HepG2 (cell line): ENCODE results near the gene ARID3C. TPM values are rescaled to one million over a fixed set of nuclear protein-coding genes. Genes with fewer than 3 reads are reported as not detected.

ENCODE experiments used
- ATAC-seq: fragments of 200-7000 bp; cut with Tn5 transposase; 3 replicates; pipeline ENCODE4 v1.9.1; 2020; ENCODE audit warnings: mild to moderate bottlenecking, moderate library complexity
- BruUV-seq: library from RNA; stranded (reverse); fragments of 400-500 nt; replicated peaks from 2 replicates; lab custom pipeline; 2021; lab: Mats Ljungman, UMichigan
- CTCF ChIA-PET: fragments of 300-600 bp; formaldehyde crosslinking; extraction: SDS; loops from one replicate; lab custom pipeline; 2021; ENCODE audit warnings: low total read pairs, inconsistent platforms, low intra/inter-chr PET ratio; lab: Yijun Ruan, JAX
- POLR2A ChIA-PET: fragments of 350-600 bp; sonication (Branson Sonifier 250); formaldehyde crosslinking; loops from one replicate; lab custom pipeline; 2020; ENCODE audit warnings: antibody characterized with exemption, inconsistent platforms; lab: Yijun Ruan, JAX
- DNase-seq: peaks from one replicate; pipeline ENCODE4 v3.0.0-alpha.2; 2015; ENCODE audit warnings: low spot score
- FAIRE-seq: peaks from 3 replicates; lab custom pipeline; 2011; peaks lifted over from hg19 to GRCh38; lab: Jason Lieb, UNC
- H2AFZ ChIP-seq: one replicate; pipeline ENCODE4 v1.6.1; 2011; ENCODE audit warnings: low read length, inconsistent platforms
- H3K27ac ChIP-seq: fragments of 300-600 bp; 3 replicates; pipeline ENCODE4 v1.8.0; 2011; ENCODE audit warnings: mixed run types, mild to moderate bottlenecking, mixed read lengths, low read length, inconsistent platforms; ENCODE audit not compliant: insufficient read depth; ENCODE audit errors: extremely low read length
- H3K27me3 ChIP-seq, 2 experiments: fragments of 200-600 bp in 1 of 2; 2 replicates in 1 of 2; 3 replicates in 1 of 2; pipeline versions ENCODE4 v1.6.0 to v1.8.0; 2011; ENCODE audit warnings: low read length in 2 of 2, mild to moderate bottlenecking in 2 of 2, moderate library complexity in 2 of 2, inconsistent platforms in 1 of 2; ENCODE audit not compliant: insufficient read depth in 2 of 2, control insufficient read depth in 1 of 2
- H3K36me3 ChIP-seq, 2 experiments: fragments of 200-600 bp in 1 of 2; replicated peaks in 1 of 2; 2 replicates in 1 of 2; 3 replicates in 1 of 2; pipeline versions ENCODE4 v1.5.1 to v1.8.0; 2011; ENCODE audit warnings: low read length in 2 of 2, inconsistent platforms in 1 of 2; ENCODE audit not compliant: insufficient read depth in 2 of 2, control insufficient read depth in 1 of 2
- H3K4me1 ChIP-seq: 2 replicates; pipeline ENCODE4 v1.5.1; 2012; ENCODE audit warnings: low read length, inconsistent platforms; ENCODE audit not compliant: insufficient read depth
- H3K4me2 ChIP-seq: 2 replicates; pipeline ENCODE4 v1.6.0; 2011; ENCODE audit warnings: low read depth, low read length, inconsistent platforms
- H3K4me3 ChIP-seq, 3 experiments: fragments of 200-600 bp in 1 of 3; sonication (generic), shearing (Covaris generic) in 1 of 3; replicated peaks in 1 of 3; 2 replicates each; pipeline ENCODE4 v1.5.1; 2011 to 2016; ENCODE audit warnings: low read length in 3 of 3, inconsistent platforms in 2 of 3, low read depth in 2 of 3, mild to moderate bottlenecking in 2 of 3, control low read depth in 1 of 3, mixed read lengths in 1 of 3; ENCODE audit not compliant: insufficient read depth in 1 of 3
- H3K79me2 ChIP-seq: one replicate; pipeline ENCODE4 v1.6.1; 2011; ENCODE audit warnings: low read length, inconsistent platforms; ENCODE audit not compliant: insufficient read depth
- H3K9ac ChIP-seq: 2 replicates; pipeline ENCODE4 v1.6.0; 2011; ENCODE audit warnings: mild to moderate bottlenecking, low read depth, low read length, inconsistent platforms; ENCODE audit not compliant: insufficient read depth
- H3K9me3 ChIP-seq: 2 replicates; pipeline ENCODE4 v1.5.1; 2012; ENCODE audit warnings: mild to moderate bottlenecking, low read length
- H4K20me1 ChIP-seq: 2 replicates; pipeline ENCODE4 v1.6.0; 2011; ENCODE audit warnings: inconsistent platforms, mild to moderate bottlenecking, low read length, moderate library complexity; ENCODE audit not compliant: insufficient read depth
- BCL3 ChIP-seq: sonication (generic); formaldehyde crosslinking; IDR thresholded peaks from 2 replicates; pipeline ENCODE4 v1.5.1; 2020; ENCODE audit warnings: mild to moderate bottlenecking, missing genetic modification reagents, moderate library complexity
- ELF4 ChIP-seq: sonication (generic); formaldehyde crosslinking; IDR thresholded peaks from 2 replicates; pipeline ENCODE4 v1.5.0; 2020; ENCODE audit warnings: missing genetic modification reagents, mild to moderate bottlenecking, moderate library complexity, borderline replicate concordance
- FOXP4 ChIP-seq: sonication (generic); formaldehyde crosslinking; IDR thresholded peaks from 2 replicates; pipeline ENCODE4 v1.4.0; 2020; ENCODE audit warnings: missing genetic modification reagents
- GATAD1 ChIP-seq: IDR thresholded peaks from 2 replicates; pipeline ENCODE4 v1.6.1; 2016; ENCODE audit warnings: missing genetic modification reagents, missing compliant biosample characterization
- HNF4G ChIP-seq, 2 experiments: sonication (generic) in 1 of 2; formaldehyde crosslinking in 1 of 2; IDR thresholded peaks; 2 replicates each; pipeline versions ENCODE4 v1.4.0 to v1.6.1; 2011 to 2020; ENCODE audit warnings: borderline replicate concordance in 2 of 2, low read depth in 2 of 2, mild to moderate bottlenecking in 2 of 2, low read length in 1 of 2, missing genetic modification reagents in 1 of 2, moderate library complexity in 1 of 2
- MAFF ChIP-seq: IDR thresholded peaks from 2 replicates; pipeline ENCODE4 v1.6.1; 2011; ENCODE audit warnings: low read depth, low read length, improper control_type of control experiment
- MATR3 ChIP-seq: sonication (generic); formaldehyde crosslinking; IDR thresholded peaks from 2 replicates; pipeline ENCODE4 v1.4.0; 2020; ENCODE audit warnings: missing genetic modification reagents
- MED13 ChIP-seq: sonication (generic); formaldehyde crosslinking; IDR thresholded peaks from 2 replicates; pipeline ENCODE4 v1.5.0; 2020; ENCODE audit warnings: missing genetic modification reagents
- PLSCR1 ChIP-seq: sonication (generic); formaldehyde crosslinking; IDR thresholded peaks from 2 replicates; pipeline ENCODE4 v1.5.0; 2020; ENCODE audit warnings: missing genetic modification reagents, mild to moderate bottlenecking, borderline replicate concordance
- SRSF9 ChIP-seq: fragments of 200-400 bp; formaldehyde crosslinking; IDR thresholded peaks from 2 replicates; pipeline ENCODE4 v1.6.1; 2018; ENCODE audit warnings: borderline replicate concordance, mild to moderate bottlenecking, low read depth, low read length; ENCODE audit not compliant: insufficient read depth, poor library complexity, severe bottlenecking
- ZNF136 ChIP-seq: sonication (generic); formaldehyde crosslinking; IDR thresholded peaks from 2 replicates; pipeline ENCODE4 v1.8.1; 2022; ENCODE audit warnings: low read depth, mild to moderate bottlenecking, moderate library complexity, missing genetic modification reagents
- ZNF326 ChIP-seq: sonication (generic); formaldehyde crosslinking; IDR thresholded peaks from 2 replicates; pipeline ENCODE4 v1.4.0; 2020; ENCODE audit warnings: missing genetic modification reagents, borderline replicate concordance
- ZNF33A ChIP-seq: sonication (generic); formaldehyde crosslinking; IDR thresholded peaks from 2 replicates; pipeline ENCODE4 v1.5.1; 2020; ENCODE audit warnings: missing genetic modification reagents, mild to moderate bottlenecking, moderate library complexity, borderline replicate concordance
- ZNF512 ChIP-seq: sonication (generic); formaldehyde crosslinking; IDR thresholded peaks from 2 replicates; pipeline ENCODE4 v1.4.0; 2020; ENCODE audit warnings: mild to moderate bottlenecking, missing genetic modification reagents
- ZNF563 ChIP-seq: sonication (generic); formaldehyde crosslinking; IDR thresholded peaks from 2 replicates; pipeline ENCODE4 v1.8.0; 2022; ENCODE audit warnings: mild to moderate bottlenecking, moderate library complexity, missing genetic modification reagents
- ZNF816 ChIP-seq: sonication (generic); formaldehyde crosslinking; IDR thresholded peaks from 2 replicates; pipeline ENCODE4 v1.8.0; 2022; ENCODE audit warnings: missing genetic modification reagents, mild to moderate bottlenecking, borderline replicate concordance
- ZSCAN31 ChIP-seq: sonication (generic); formaldehyde crosslinking; IDR thresholded peaks from 2 replicates; pipeline ENCODE4 v1.5.0; 2020; ENCODE audit warnings: low read depth, mild to moderate bottlenecking, missing genetic modification reagents
- WGBS: methylation state at CpG from one replicate; pipeline ENCODE4 v1.1.6; 2017; ENCODE audit warnings: low lambda C conversion rate; 5-methylcytosine and 5-hydroxymethylcytosine counted together
- in situ Hi-C: cut with HindIII; loops from 2 replicates; pipeline ENCODE4 v1.10.0; 2017; ENCODE audit warnings: low pct_unique_long_range_greater_than_20kb; ENCODE audit not compliant: extremely low pct_ligation_motif_present
- intact Hi-C: fragments of 100-400 bp; cut with micrococcal nuclease; formaldehyde crosslinking; loops from one replicate; pipeline ENCODE4 v1.10.0; 2022; ENCODE audit not compliant: unreplicated experiment
- polyA plus RNA-seq, 8 experiments: library from polyadenylated mRNA; depleted of rRNA in 3 of 8; stranded (reverse) in 7 of 8; unstranded in 1 of 8; fragments of >200 nt; fragmentation: Illumina TruSeq in 4 of 8; extraction: Trizol in 4 of 8; gene quantifications; 2 replicates each; pipeline versions ENCODE4 v1.2.1 to v1.2.3, GENCODE V29; 2011 to 2016; ENCODE audit warnings: low read depth in 4 of 8, missing spikeins in 1 of 8, mixed read lengths in 1 of 8; ENCODE audit not compliant: insufficient read depth in 1 of 8
- total RNA-seq, 5 experiments: library from RNA; depleted of rRNA; stranded (reverse); fragments of >200 nt; fragmentation: Illumina TruSeq; extraction: Trizol; gene quantifications; 2 replicates each; pipeline ENCODE4 v1.2.3, GENCODE V29; 2016; ENCODE audit warnings: low read depth in 1 of 5

Gene ARID3C
- total and polyA plus RNA-seq, 2 of the 13 experiments (the other 11 are each of a cell fraction or from before 2014, with no cell fraction given), result not detected

GRCh38 chr9:34584970-34585369 is 43.9 kb downstream of the ARID3C start (continued):
- no peak for TF ChIP-seq BCL3 (CRISPR knock-in tag)

- POLR2A ChIA-PET, result no interaction called here
- Histone ChIP-seq H2AFZ (no peak overlapping the region), H3K36me3 (no peaks in the 10 kb centered on the region), H4K20me1 (no peaks in the 10 kb centered on the region), H3K9me3 (no peaks in the 10 kb centered on the region), H3K79me2 (no peaks in the 10 kb centered on the region), H3K4me3 (no peak overlapping the region), H3K27ac (no peak overlapping the region), H3K4me1 (no peaks in the 10 kb centered on the region), H3K4me2 (no peak overlapping the region), H3K27me3 (peaks cover 13 to 79% of the 10 kb centered on the region in 2 experiments), H3K9ac (no peak overlapping the region)
- no peak for FAIRE-seq
- no peak for ATAC-seq
- DNase-seq, result no peak
- CTCF ChIA-PET, result no interaction called here
- in situ Hi-C loops, result no loop called here
- intact Hi-C loops, result no loop called here
- WGBS, result 68% methylated on average over 5 of the region's 5 CpGs
- BruUV-seq, result no TSS peak
- no peak for TF ChIP-seq GATAD1
- TF ChIP-seq ZNF512 (CRISPR knock-in tag), result no peak
- no peak for TF ChIP-seq MATR3
- TF ChIP-seq ZNF136 (CRISPR knock-in tag), result no peak
- TF ChIP-seq ELF4 (CRISPR knock-in tag), result no peak
- TF ChIP-seq ZNF33A (CRISPR knock-in tag), result no peak
- TF ChIP-seq PLSCR1 (CRISPR knock-in tag), result no peak
- no peak for TF ChIP-seq HNF4G (IDR thresholded peaks at IDR 0.05; ENCODE audit: borderline replicate concordance, low read depth, low read length)
- no peak for TF ChIP-seq HNF4G (CRISPR knock-in tag; IDR thresholded peaks at IDR 0.05; ENCODE audit: borderline replicate concordance, low read depth)
- no peak for TF ChIP-seq ZNF326
- TF ChIP-seq ZSCAN31, result no peak
- no peak for TF ChIP-seq ZNF563 (CRISPR knock-in tag)
- TF ChIP-seq MED13, result no peak
- TF ChIP-seq ZNF816 (CRISPR knock-in tag), result no peak
- no peak for TF ChIP-seq SRSF9
- TF ChIP-seq MAFF, result no peak
- TF ChIP-seq FOXP4 (CRISPR knock-in tag), result no peak
Measured at GRCh38 chr9:34582787-34583186, 46.1 kb downstream of the ARID3C start.
